Activated naive CD8-positive, alpha-beta T cell (primary cell): Measurements from ENCODE around the gene SHMT2.

Source experiments
- H3K27ac Mint-ChIP-seq: one replicate; pipeline ENCODE4 v1.8.0; 2021; ENCODE audit warnings: mixed read lengths
- H3K27me3 Mint-ChIP-seq: one replicate; pipeline ENCODE4 v1.8.0; 2021; ENCODE audit warnings: mixed read lengths
- H3K36me3 Mint-ChIP-seq: one replicate; pipeline ENCODE4 v1.8.0; 2021; ENCODE audit warnings: mixed read lengths
- H3K4me1 Mint-ChIP-seq: one replicate; pipeline ENCODE4 v1.8.0; 2021; ENCODE audit warnings: low read depth, mixed read lengths
- H3K4me3 Mint-ChIP-seq: one replicate; pipeline ENCODE4 v1.8.0; 2021; ENCODE audit warnings: mild to moderate bottlenecking, mixed read lengths
- H3K9me3 Mint-ChIP-seq: one replicate; pipeline ENCODE4 v1.8.0; 2021; ENCODE audit warnings: low read depth, mixed read lengths

Gene SHMT2

GRCh38 chr12:57193706-57194245 lies 35.7 kb upstream of the SHMT2 start:
- no peak overlapping the region for H3K4me3 Mint-ChIP-seq
- H3K36me3 Mint-ChIP-seq, result no peaks in the 10 kb centered on the region
- H3K27ac Mint-ChIP-seq, result no peak overlapping the region
- no peaks in the 10 kb centered on the region for H3K4me1 Mint-ChIP-seq
- H3K9me3 Mint-ChIP-seq, result no peaks in the 10 kb centered on the region
- no peaks in the 10 kb centered on the region for H3K27me3 Mint-ChIP-seq

GRCh38 chr12:57194253-57194652 lies 35.3 kb upstream of the SHMT2 start:
- H3K4me1 Mint-ChIP-seq, result no peaks in the 10 kb centered on the region

GRCh38 chr12:57195186-57195585 lies 34.3 kb upstream of the SHMT2 start:
- Mint-ChIP-seq H3K27ac (no peak overlapping the region), H3K9me3 (no peaks in the 10 kb centered on the region)

More at GRCh38 chr12:57194253-57194652, 35.3 kb upstream of the SHMT2 start:
- H3K36me3 Mint-ChIP-seq, result no peaks in the 10 kb centered on the region
- H3K4me3 Mint-ChIP-seq, result no peak overlapping the region
- no peak overlapping the region for H3K27ac Mint-ChIP-seq
- no peaks in the 10 kb centered on the region for H3K27me3 Mint-ChIP-seq
- H3K9me3 Mint-ChIP-seq, result no peaks in the 10 kb centered on the region

GRCh38 chr12:57195611-57196371 lies 33.7 kb upstream of the SHMT2 start:
- Mint-ChIP-seq H3K36me3 (no peaks in the 10 kb centered on the region), H3K4me3 (no peak overlapping the region), H3K9me3 (no peaks in the 10 kb centered on the region), H3K27me3 (no peaks in the 10 kb centered on the region), H3K27ac (no peak overlapping the region), H3K4me1 (no peaks in the 10 kb centered on the region)

More at GRCh38 chr12:57195186-57195585, 34.3 kb upstream of the SHMT2 start:
- Mint-ChIP-seq H3K36me3 (no peaks in the 10 kb centered on the region), H3K4me3 (no peak overlapping the region), H3K27me3 (no peaks in the 10 kb centered on the region), H3K4me1 (no peaks in the 10 kb centered on the region)

- H3K9me3 Mint-ChIP-seq, result no peaks in the 10 kb centered on the region
- no peaks in the 10 kb centered on the region for H3K27me3 Mint-ChIP-seq
- H3K36me3 Mint-ChIP-seq, result no peaks in the 10 kb centered on the region
- H3K4me3 Mint-ChIP-seq, result no peak overlapping the region
- no peak overlapping the region for H3K27ac Mint-ChIP-seq
- no peaks in the 10 kb centered on the region for H3K4me1 Mint-ChIP-seq
Measured at GRCh38 chr12:57196439-57196838, 33.1 kb upstream of the SHMT2 start.

- Mint-ChIP-seq H3K27me3 (no peaks in the 10 kb centered on the region), H3K9me3 (no peaks in the 10 kb centered on the region), H3K27ac (no peak overlapping the region), H3K4me1 (no peaks in the 10 kb centered on the region), H3K4me3 (no peak overlapping the region), H3K36me3 (no peaks in the 10 kb centered on the region)
Measured at GRCh38 chr12:57196956-57197355, 32.6 kb upstream of the SHMT2 start.

GRCh38 chr12:57198329-57198728 lies 31.2 kb upstream of the SHMT2 start:
- no peaks in the 10 kb centered on the region for H3K4me1 Mint-ChIP-seq
- no peaks in the 10 kb centered on the region for H3K27me3 Mint-ChIP-seq
- H3K27ac Mint-ChIP-seq, result no peak overlapping the region
- no peak overlapping the region for H3K4me3 Mint-ChIP-seq
- H3K9me3 Mint-ChIP-seq, result no peaks in the 10 kb centered on the region
- H3K36me3 Mint-ChIP-seq, result peaks cover 2% of the 10 kb centered on the region

- no peaks in the 10 kb centered on the region for H3K27me3 Mint-ChIP-seq
- no peaks in the 10 kb centered on the region for H3K9me3 Mint-ChIP-seq
- H3K36me3 Mint-ChIP-seq, result peaks cover 2% of the 10 kb centered on the region
- no peak overlapping the region for H3K4me3 Mint-ChIP-seq
- H3K4me1 Mint-ChIP-seq, result no peaks in the 10 kb centered on the region
- H3K27ac Mint-ChIP-seq, result no peak overlapping the region
Measured at GRCh38 chr12:57199191-57199590, 30.3 kb upstream of the SHMT2 start.

- no peaks in the 10 kb centered on the region for H3K27me3 Mint-ChIP-seq
- no peaks in the 10 kb centered on the region for H3K4me1 Mint-ChIP-seq
- H3K36me3 Mint-ChIP-seq, result peaks cover 2% of the 10 kb centered on the region
- no peak overlapping the region for H3K27ac Mint-ChIP-seq
- no peak overlapping the region for H3K4me3 Mint-ChIP-seq
- no peaks in the 10 kb centered on the region for H3K9me3 Mint-ChIP-seq
Measured at GRCh38 chr12:57200497-57200896, 29.0 kb upstream of the SHMT2 start.

- no peaks in the 10 kb centered on the region for H3K27me3 Mint-ChIP-seq
- no peak overlapping the region for H3K4me3 Mint-ChIP-seq
- H3K36me3 Mint-ChIP-seq, result peaks cover 2% of the 10 kb centered on the region
- no peak overlapping the region for H3K27ac Mint-ChIP-seq
- H3K9me3 Mint-ChIP-seq, result no peaks in the 10 kb centered on the region
- no peaks in the 10 kb centered on the region for H3K4me1 Mint-ChIP-seq
Measured at GRCh38 chr12:57201219-57201618, 28.3 kb upstream of the SHMT2 start.

- H3K27ac Mint-ChIP-seq, result no peak overlapping the region
- H3K4me1 Mint-ChIP-seq, result no peaks in the 10 kb centered on the region
Measured at GRCh38 chr12:57201631-57202030, 27.9 kb upstream of the SHMT2 start.

GRCh38 chr12:57202321-57202720 lies 27.2 kb upstream of the SHMT2 start:
- Mint-ChIP-seq H3K4me3 (no peak overlapping the region), H3K9me3 (no peaks in the 10 kb centered on the region), H3K27ac (no peak overlapping the region), H3K4me1 (no peaks in the 10 kb centered on the region), H3K36me3 (peaks cover 2% of the 10 kb centered on the region), H3K27me3 (no peaks in the 10 kb centered on the region)

More at GRCh38 chr12:57201631-57202030, 27.9 kb upstream of the SHMT2 start:
- H3K36me3 Mint-ChIP-seq, result peaks cover 2% of the 10 kb centered on the region
- no peaks in the 10 kb centered on the region for H3K27me3 Mint-ChIP-seq
- H3K4me3 Mint-ChIP-seq, result no peak overlapping the region
- no peaks in the 10 kb centered on the region for H3K9me3 Mint-ChIP-seq

GRCh38 chr12:57203201-57203600 lies 26.3 kb upstream of the SHMT2 start:
- Mint-ChIP-seq H3K36me3 (peaks cover 2% of the 10 kb centered on the region), H3K9me3 (no peaks in the 10 kb centered on the region), H3K4me1 (no peaks in the 10 kb centered on the region), H3K4me3 (no peak overlapping the region), H3K27me3 (no peaks in the 10 kb centered on the region), H3K27ac (no peak overlapping the region)

GRCh38 chr12:57203791-57204190 lies 25.7 kb upstream of the SHMT2 start:
- H3K27me3 Mint-ChIP-seq, result no peaks in the 10 kb centered on the region
- no peaks in the 10 kb centered on the region for H3K4me1 Mint-ChIP-seq
- no peaks in the 10 kb centered on the region for H3K9me3 Mint-ChIP-seq
- H3K27ac Mint-ChIP-seq, result no peak overlapping the region
- no peak overlapping the region for H3K4me3 Mint-ChIP-seq
- H3K36me3 Mint-ChIP-seq, result peaks cover 2% of the 10 kb centered on the region

- Mint-ChIP-seq H3K27ac (no peak overlapping the region), H3K27me3 (no peaks in the 10 kb centered on the region), H3K4me1 (no peaks in the 10 kb centered on the region), H3K4me3 (no peak overlapping the region), H3K9me3 (no peaks in the 10 kb centered on the region), H3K36me3 (peaks cover 2% of the 10 kb centered on the region)
Measured at GRCh38 chr12:57204454-57204853, 25.1 kb upstream of the SHMT2 start.

- H3K27me3 Mint-ChIP-seq, result no peaks in the 10 kb centered on the region
- H3K4me3 Mint-ChIP-seq, result no peak overlapping the region
- no peaks in the 10 kb centered on the region for H3K9me3 Mint-ChIP-seq
- H3K36me3 Mint-ChIP-seq, result peaks cover 2% of the 10 kb centered on the region
- no peak overlapping the region for H3K27ac Mint-ChIP-seq
- no peaks in the 10 kb centered on the region for H3K4me1 Mint-ChIP-seq
Measured at GRCh38 chr12:57205186-57205585, 24.3 kb upstream of the SHMT2 start.
